Brain microvascular endothelial cell (primary cell): ENCODE measurements around the gene MON1A.
A peak's percentile ranks its signal among the peaks of the same experiment; 100 is the strongest.

Experiments
- DNase-seq: peaks from one replicate; pipeline ENCODE4 v3.0.0-alpha.2; 2020
- H3K27ac ChIP-seq: fragments of 250-450 bp; sonication (Bioruptor Pico); 2 replicates; pipeline ENCODE4 v1.5.1; 2020; ENCODE audit warnings: mild to moderate bottlenecking, moderate library complexity
- H3K27me3 ChIP-seq: fragments of 250-450 bp; sonication (Bioruptor Pico); replicated peaks from 2 replicates; pipeline ENCODE4 v1.5.1; 2020; ENCODE audit warnings: mild to moderate bottlenecking
- H3K36me3 ChIP-seq: fragments of 250-450 bp; sonication (Bioruptor Pico); replicated peaks from 2 replicates; pipeline ENCODE4 v1.5.1; 2020; ENCODE audit warnings: mild to moderate bottlenecking
- H3K4me3 ChIP-seq: 2 replicates; pipeline ENCODE4 v1.5.1; 2011; ENCODE audit warnings: low read depth, mild to moderate bottlenecking, control low read depth, low read length, moderate library complexity
- in situ Hi-C: cut with HindIII; loops from 2 replicates; pipeline ENCODE4 v1.10.0; 2017; ENCODE audit warnings: low sequenced_read_pairs, low pct_ligation_motif_present
- TF ChIP-seq, protein P1 (sequence below): IDR thresholded peaks from 2 replicates; pipeline ENCODE4 v1.5.1; 2011; ENCODE audit warnings: low read depth, mild to moderate bottlenecking, moderate library complexity, low read length, control low read depth, inconsistent platforms; ENCODE audit errors: missing control alignments

Gene MON1A

DNA sequence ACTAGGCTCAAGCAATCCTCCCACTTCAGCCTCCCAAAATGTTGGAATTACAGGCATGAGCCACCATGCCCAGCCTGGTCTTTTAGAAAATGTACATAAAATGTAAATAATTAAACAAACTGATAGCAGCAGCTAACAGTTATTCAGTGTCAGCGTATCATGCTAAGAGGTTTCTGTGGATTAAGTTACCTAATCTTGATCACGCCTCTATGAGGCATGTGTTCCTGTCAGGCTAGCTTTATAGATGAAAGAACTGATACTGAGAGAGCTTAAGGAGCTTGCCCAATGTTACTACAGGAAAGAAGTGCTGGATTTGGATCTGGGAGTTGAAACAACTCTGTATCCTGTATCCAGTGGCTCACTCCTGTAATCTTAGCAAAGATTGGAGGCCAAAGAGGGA is 14.7 kb downstream of the MON1A start:
- Histone ChIP-seq H3K27ac (no peak overlapping the region), H3K4me3 (no peak overlapping the region), H3K27me3 (no peaks in the 10 kb centered on the region), H3K36me3 (peaks cover 14% of the 10 kb centered on the region)
- in situ Hi-C loops = no loop called here
- TF ChIP-seq, protein P1, sequence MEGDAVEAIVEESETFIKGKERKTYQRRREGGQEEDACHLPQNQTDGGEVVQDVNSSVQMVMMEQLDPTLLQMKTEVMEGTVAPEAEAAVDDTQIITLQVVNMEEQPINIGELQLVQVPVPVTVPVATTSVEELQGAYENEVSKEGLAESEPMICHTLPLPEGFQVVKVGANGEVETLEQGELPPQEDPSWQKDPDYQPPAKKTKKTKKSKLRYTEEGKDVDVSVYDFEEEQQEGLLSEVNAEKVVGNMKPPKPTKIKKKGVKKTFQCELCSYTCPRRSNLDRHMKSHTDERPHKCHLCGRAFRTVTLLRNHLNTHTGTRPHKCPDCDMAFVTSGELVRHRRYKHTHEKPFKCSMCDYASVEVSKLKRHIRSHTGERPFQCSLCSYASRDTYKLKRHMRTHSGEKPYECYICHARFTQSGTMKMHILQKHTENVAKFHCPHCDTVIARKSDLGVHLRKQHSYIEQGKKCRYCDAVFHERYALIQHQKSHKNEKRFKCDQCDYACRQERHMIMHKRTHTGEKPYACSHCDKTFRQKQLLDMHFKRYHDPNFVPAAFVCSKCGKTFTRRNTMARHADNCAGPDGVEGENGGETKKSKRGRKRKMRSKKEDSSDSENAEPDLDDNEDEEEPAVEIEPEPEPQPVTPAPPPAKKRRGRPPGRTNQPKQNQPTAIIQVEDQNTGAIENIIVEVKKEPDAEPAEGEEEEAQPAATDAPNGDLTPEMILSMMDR = no peak
- no peak for DNase-seq

DNA sequence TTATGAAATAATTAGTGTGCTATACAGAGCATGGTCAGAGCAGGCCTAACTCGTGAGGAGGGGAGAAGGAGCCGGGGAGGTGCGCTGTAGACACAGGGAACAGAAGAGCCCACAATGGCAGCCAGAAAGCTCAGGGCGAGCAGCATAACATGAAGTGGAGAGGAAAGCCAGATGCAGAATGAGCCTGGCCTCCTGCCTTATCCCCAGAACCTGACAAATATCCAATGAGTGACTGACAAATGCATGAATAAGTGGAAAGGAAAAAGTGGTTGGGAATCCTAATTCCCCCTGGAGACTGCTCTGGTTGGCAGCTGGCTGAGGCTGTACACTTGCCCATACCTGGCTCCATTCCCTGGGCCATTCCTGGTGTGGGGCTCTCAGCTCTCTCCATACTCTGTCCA is 16.7 kb downstream of the MON1A start:
- no peak overlapping the region for H3K27ac ChIP-seq
- no peaks in the 10 kb centered on the region for H3K27me3 ChIP-seq
- peaks cover 19% of the 10 kb centered on the region for H3K36me3 ChIP-seq
- TF ChIP-seq, protein P1 = no peak
- no peak overlapping the region for H3K4me3 ChIP-seq
- no peak for DNase-seq
- in situ Hi-C loops = no loop called here

DNA sequence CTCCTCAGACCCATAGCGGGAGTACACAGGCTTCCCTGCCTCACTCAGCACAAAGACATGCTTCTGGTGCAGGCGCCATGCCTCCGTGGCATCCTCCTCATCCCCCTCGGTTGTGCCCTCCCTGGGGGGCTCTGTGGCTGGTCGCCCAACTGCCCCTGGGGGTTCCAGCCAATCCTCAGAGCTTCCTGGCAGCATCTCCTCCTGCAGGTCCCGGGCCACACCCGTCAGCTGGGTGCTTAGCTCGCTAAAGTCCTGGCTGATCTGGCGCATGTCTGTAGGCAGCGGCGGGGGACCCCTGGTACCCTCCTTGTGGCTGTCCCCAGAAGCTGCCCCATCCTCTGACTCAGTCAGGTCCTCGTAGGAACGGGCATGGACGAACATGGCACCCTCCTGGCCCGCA is 18.0 kb downstream of the MON1A start:
- TF ChIP-seq, protein P1 = no peak
- Histone ChIP-seq H3K27me3 (no peaks in the 10 kb centered on the region), H3K36me3 (peaks cover 19% of the 10 kb centered on the region), H3K27ac (no peak overlapping the region), H3K4me3 (no peak overlapping the region)
- in situ Hi-C loops = no loop called here
- no peak for DNase-seq

DNA sequence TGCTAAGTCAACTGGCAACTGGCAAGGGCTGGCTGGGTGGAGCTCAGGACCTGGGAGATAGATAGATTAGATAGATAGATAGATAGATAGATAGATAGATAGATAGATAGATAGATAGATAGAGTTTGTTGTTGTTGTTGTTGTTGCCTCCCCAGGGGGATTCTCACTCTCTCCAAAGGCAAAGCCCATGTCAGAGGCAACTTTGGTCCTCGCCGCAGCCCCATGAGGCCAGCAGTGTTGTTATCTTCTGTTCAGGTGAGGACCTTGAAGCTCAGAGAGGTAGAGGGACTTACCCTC is 18.5 kb downstream of the MON1A start:
- Histone ChIP-seq H3K27ac (no peak overlapping the region), H3K27me3 (no peaks in the 10 kb centered on the region), H3K4me3 (no peak overlapping the region), H3K36me3 (peaks cover 19% of the 10 kb centered on the region)
- in situ Hi-C loops = no loop called here
- DNase-seq = no peak
- TF ChIP-seq, protein P1 = no peak

DNA sequence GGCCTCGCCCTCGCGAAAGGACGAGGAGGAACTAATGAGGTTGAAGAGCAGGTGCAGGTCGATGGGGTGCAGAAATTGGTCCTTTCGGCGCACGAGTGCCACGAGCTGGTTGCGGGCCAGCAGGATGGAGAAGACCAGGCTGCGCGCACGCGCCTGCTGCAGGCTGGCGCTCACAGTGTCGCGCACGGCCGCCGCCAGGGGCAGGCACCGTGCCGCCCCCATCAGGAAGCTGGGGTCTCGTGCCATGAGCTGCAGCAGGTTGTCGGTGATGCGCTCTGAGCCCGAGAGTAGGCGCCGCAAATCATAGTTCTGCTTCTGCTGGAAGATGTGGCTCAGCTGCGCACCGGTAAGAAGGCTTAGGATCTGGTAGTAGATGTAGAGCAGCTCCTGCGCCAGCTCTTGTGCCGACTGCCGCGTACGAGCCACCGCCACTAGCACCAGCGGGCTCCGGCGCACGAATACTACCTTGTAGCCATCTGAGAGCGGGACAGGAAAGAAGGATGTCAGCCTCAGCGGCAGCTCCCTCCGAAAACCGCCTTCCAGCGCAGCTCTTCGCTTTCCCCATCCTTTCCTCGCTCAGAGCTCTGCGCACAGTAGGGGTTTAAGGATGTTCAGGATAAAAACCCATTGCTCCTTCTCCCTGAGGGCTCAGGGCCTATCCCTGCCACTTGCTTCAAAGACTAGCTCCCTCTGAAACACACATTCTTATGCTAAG is 19.0 kb downstream of the MON1A start:
- peaks cover 19% of the 10 kb centered on the region for H3K36me3 ChIP-seq
- no peak for DNase-seq
- no peaks in the 10 kb centered on the region for H3K27me3 ChIP-seq
- no peak overlapping the region for H3K27ac ChIP-seq
- in situ Hi-C loops = no loop called here
- no peak overlapping the region for H3K4me3 ChIP-seq
- TF ChIP-seq, protein P1 = no peak

DNA sequence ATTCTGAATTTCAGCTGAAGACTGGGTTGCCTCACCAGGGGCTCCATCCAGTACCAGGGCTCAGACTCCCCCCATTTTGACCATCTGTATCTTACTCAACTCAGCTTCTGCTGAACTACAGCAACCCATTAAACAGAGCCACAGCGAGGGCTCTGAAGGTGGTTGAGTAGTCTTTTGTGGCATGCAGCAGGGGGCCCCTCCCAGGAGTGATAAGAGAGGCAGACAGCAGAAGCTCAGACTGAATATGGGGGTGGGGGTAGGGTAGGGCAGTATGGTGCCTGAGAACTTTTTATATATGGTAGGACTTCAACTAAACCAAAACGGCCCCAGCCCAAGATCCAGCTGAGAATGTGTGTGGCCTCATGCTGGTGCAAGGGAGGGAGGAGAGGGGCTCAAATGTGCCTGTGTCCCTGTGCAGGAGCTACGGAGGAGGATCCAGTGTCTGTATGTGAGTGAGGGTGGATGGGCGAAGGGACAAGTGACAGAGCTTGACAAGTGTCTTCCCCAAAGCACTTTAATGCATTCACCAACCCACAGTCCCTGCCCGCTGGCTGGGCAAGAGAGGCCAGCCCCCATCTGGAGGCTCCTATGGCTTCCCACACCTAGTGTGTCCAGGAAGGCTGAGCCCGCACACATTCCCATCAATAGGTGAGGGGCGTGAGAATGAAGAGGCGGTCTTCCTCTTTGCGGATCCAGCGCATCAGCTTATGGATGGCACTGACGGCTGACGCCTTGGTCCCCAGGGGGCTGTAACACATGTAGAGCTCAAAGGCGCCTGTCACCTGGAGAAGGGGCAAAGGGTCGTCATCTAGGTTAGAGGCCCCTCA is 21.0 kb downstream of the MON1A start:
- Histone ChIP-seq H3K27ac (no peak overlapping the region), H3K4me3 (no peak overlapping the region), H3K36me3 (peaks cover 19% of the 10 kb centered on the region), H3K27me3 (no peaks in the 10 kb centered on the region)
- TF ChIP-seq, protein P1 = no peak
- in situ Hi-C loops = no loop called here
- peak; percentile 22 for DNase-seq
